ENCODE results near the gene RAB26.

GRCh38 chr16:2161911-2162310 is 13.5 kb downstream of the RAB26 start:
- TF ChIP-seq, protein P1, sequence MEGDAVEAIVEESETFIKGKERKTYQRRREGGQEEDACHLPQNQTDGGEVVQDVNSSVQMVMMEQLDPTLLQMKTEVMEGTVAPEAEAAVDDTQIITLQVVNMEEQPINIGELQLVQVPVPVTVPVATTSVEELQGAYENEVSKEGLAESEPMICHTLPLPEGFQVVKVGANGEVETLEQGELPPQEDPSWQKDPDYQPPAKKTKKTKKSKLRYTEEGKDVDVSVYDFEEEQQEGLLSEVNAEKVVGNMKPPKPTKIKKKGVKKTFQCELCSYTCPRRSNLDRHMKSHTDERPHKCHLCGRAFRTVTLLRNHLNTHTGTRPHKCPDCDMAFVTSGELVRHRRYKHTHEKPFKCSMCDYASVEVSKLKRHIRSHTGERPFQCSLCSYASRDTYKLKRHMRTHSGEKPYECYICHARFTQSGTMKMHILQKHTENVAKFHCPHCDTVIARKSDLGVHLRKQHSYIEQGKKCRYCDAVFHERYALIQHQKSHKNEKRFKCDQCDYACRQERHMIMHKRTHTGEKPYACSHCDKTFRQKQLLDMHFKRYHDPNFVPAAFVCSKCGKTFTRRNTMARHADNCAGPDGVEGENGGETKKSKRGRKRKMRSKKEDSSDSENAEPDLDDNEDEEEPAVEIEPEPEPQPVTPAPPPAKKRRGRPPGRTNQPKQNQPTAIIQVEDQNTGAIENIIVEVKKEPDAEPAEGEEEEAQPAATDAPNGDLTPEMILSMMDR (IDR thresholded peaks at IDR 0.05), result no peak
- TF ChIP-seq POLR2A (IDR thresholded peaks at IDR 0.05), result no peak
